OCI-LY7 (cell line): Measurements from ENCODE around the gene RPL31.

Experiments used
- EZH2phosphoT487 ChIP-seq: fragments of 200-600 bp; sonication (generic); IDR thresholded peaks from 2 replicates; pipeline ENCODE4 v1.6.1; 2018; ENCODE audit warnings: low read depth, borderline replicate concordance, mild to moderate bottlenecking, mixed run types, antibody characterized with exemption, low read length, moderate library complexity, mixed read lengths
- TF ChIP-seq, protein P1 (sequence below): fragments of 200-600 bp; sonication (generic); conservative IDR thresholded peaks from 2 replicates; pipeline ENCODE4 v1.5.1; 2014; ENCODE audit warnings: mild to moderate bottlenecking, antibody characterized with exemption, low read length, moderate library complexity, mixed read lengths

DNA sequence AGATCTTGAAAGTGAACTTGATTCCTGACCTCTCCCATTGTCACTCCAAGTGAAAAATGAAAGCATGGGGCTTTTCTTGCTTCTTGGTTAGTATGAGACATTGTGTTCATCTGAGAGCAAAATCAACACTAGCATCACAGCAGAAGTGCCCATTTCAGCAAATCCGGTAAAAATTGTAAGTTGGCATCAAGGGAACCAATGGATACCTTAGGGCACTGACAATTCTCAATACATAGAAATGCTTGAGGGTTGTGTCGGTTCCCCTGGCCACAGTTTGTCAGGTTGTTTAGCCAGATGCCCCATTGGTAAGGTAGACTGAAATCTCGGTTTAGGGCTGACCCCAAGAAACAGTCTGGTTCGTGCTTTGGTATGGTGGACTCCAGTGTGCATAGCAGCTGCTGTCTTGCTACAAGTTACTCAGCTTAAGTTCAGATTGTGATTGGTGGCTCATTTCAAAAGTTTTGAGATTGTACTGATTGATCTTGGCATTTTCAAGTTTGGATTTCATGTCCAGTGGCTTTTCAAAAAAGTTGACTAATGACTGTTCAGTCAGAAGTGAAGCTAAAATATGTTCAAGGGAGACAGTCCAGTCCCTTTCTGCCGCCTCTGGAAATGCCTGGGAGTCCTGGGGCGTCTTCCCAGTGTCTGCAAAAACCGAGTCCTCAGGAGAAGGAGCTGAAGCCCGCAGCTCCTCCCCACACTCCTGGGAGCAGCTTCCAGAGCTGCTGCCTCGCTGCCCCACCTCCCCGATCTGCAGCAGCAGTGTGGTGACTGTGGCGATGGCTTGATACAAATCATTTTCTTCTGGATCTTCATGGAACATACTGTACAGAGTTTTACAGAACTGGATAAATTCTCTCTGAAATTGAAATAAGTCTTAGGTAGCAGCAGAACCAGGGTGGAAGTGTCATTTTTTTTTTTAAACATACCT lies 5.6 kb downstream of the RPL31 start:
- TF ChIP-seq, protein P1, sequence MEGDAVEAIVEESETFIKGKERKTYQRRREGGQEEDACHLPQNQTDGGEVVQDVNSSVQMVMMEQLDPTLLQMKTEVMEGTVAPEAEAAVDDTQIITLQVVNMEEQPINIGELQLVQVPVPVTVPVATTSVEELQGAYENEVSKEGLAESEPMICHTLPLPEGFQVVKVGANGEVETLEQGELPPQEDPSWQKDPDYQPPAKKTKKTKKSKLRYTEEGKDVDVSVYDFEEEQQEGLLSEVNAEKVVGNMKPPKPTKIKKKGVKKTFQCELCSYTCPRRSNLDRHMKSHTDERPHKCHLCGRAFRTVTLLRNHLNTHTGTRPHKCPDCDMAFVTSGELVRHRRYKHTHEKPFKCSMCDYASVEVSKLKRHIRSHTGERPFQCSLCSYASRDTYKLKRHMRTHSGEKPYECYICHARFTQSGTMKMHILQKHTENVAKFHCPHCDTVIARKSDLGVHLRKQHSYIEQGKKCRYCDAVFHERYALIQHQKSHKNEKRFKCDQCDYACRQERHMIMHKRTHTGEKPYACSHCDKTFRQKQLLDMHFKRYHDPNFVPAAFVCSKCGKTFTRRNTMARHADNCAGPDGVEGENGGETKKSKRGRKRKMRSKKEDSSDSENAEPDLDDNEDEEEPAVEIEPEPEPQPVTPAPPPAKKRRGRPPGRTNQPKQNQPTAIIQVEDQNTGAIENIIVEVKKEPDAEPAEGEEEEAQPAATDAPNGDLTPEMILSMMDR: no peak
- no peak for TF ChIP-seq EZH2phosphoT487
